ENCODE data around the gene RERE. TPM values are rescaled to one million over a fixed set of nuclear protein-coding genes. Genes with fewer than 3 reads are reported as not detected.

The RERE gene
- total RNA-seq, 1 donor: 55.0 TPM

- Histone ChIP-seq H3K36me3 (ENCODE audit: insufficient read depth, low read length) (no peaks in the 10 kb centered on the region), H3K4me1 (ENCODE audit: insufficient read depth, low read length) (no peaks in the 10 kb centered on the region), H3K4me3 (ENCODE audit: insufficient read depth, low read length) (no peak overlapping the region), H2AFZ (ENCODE audit: low read length) (no peak overlapping the region), H3K27me3 (ENCODE audit: insufficient read depth, low read length) (no peaks in the 10 kb centered on the region), H3K27ac (ENCODE audit: low read depth, low read length) (no peak overlapping the region), H3K9me3 (ENCODE audit: low read depth, low read length) (no peaks in the 10 kb centered on the region), H4K20me1 (ENCODE audit: insufficient read depth, low read length) (peaks cover 2% of the 10 kb centered on the region), H3K4me2 (ENCODE audit: insufficient read depth, low read length) (no peak overlapping the region), H3K79me2 (ENCODE audit: insufficient read depth, low read length) (peaks cover 8% of the 10 kb centered on the region)
- TF ChIP-seq CTCF (IDR thresholded peaks at IDR 0.05; ENCODE audit: extremely low read depth, low read depth, low read length): no peak
- no peak for DNase-seq (ENCODE audit: insufficient read length, low spot score, missing footprints)
These were observed 72.1 kb downstream of the RERE start for GRCh38 chr1:8745346-8745745.

GRCh38 chr1:8742022-8742924 lies 75.2 kb downstream of the RERE start:
- no peaks in the 10 kb centered on the region for H4K20me1 ChIP-seq (ENCODE audit: insufficient read depth, low read length)
- no peaks in the 10 kb centered on the region for H3K36me3 ChIP-seq (ENCODE audit: insufficient read depth, low read length)
- H3K27me3 ChIP-seq (ENCODE audit: insufficient read depth, low read length): no peaks in the 10 kb centered on the region
- no peak overlapping the region for H3K4me2 ChIP-seq (ENCODE audit: insufficient read depth, low read length)
- H3K79me2 ChIP-seq (ENCODE audit: insufficient read depth, low read length): peaks cover 11% of the 10 kb centered on the region
- H3K4me3 ChIP-seq (ENCODE audit: insufficient read depth, low read length): no peak overlapping the region
- no peak overlapping the region for H2AFZ ChIP-seq (ENCODE audit: low read length)
- no peak overlapping the region for H3K27ac ChIP-seq (ENCODE audit: low read depth, low read length)
- TF ChIP-seq CTCF (IDR thresholded peaks at IDR 0.05; ENCODE audit: extremely low read depth, low read depth, low read length): no peak
- H3K4me1 ChIP-seq (ENCODE audit: insufficient read depth, low read length): peaks cover 4% of the 10 kb centered on the region
- no peak for DNase-seq (ENCODE audit: insufficient read length, low spot score, missing footprints)
- no peaks in the 10 kb centered on the region for H3K9me3 ChIP-seq (ENCODE audit: low read depth, low read length)

GRCh38 chr1:8740034-8740449 lies 77.4 kb downstream of the RERE start:
- Histone ChIP-seq H3K4me2 (ENCODE audit: insufficient read depth, low read length) (no peak overlapping the region), H3K27me3 (ENCODE audit: insufficient read depth, low read length) (no peaks in the 10 kb centered on the region), H3K9me3 (ENCODE audit: low read depth, low read length) (no peaks in the 10 kb centered on the region), H3K79me2 (ENCODE audit: insufficient read depth, low read length) (peaks cover 11% of the 10 kb centered on the region), H3K4me3 (ENCODE audit: insufficient read depth, low read length) (no peak overlapping the region), H2AFZ (ENCODE audit: low read length) (no peak overlapping the region), H3K36me3 (ENCODE audit: insufficient read depth, low read length) (no peaks in the 10 kb centered on the region), H3K27ac (ENCODE audit: low read depth, low read length) (no peak overlapping the region), H3K4me1 (ENCODE audit: insufficient read depth, low read length) (peaks cover 4% of the 10 kb centered on the region), H4K20me1 (ENCODE audit: insufficient read depth, low read length) (no peaks in the 10 kb centered on the region)
- DNase-seq (ENCODE audit: insufficient read length, low spot score, missing footprints): peak; percentile 58
- no peak for TF ChIP-seq CTCF (IDR thresholded peaks at IDR 0.05; ENCODE audit: extremely low read depth, low read depth, low read length)

GRCh38 chr1:8739377-8739776 lies 78.1 kb downstream of the RERE start:
- H3K4me3 ChIP-seq (ENCODE audit: insufficient read depth, low read length): no peak overlapping the region
- peaks cover 11% of the 10 kb centered on the region for H3K79me2 ChIP-seq (ENCODE audit: insufficient read depth, low read length)
- H3K9me3 ChIP-seq (ENCODE audit: low read depth, low read length): no peaks in the 10 kb centered on the region
- peaks cover 4% of the 10 kb centered on the region for H3K4me1 ChIP-seq (ENCODE audit: insufficient read depth, low read length)
- no peaks in the 10 kb centered on the region for H4K20me1 ChIP-seq (ENCODE audit: insufficient read depth, low read length)
- DNase-seq (ENCODE audit: insufficient read length, low spot score, missing footprints): no peak
- H3K4me2 ChIP-seq (ENCODE audit: insufficient read depth, low read length): no peak overlapping the region
- no peak for TF ChIP-seq CTCF (IDR thresholded peaks at IDR 0.05; ENCODE audit: extremely low read depth, low read depth, low read length)
- H3K27me3 ChIP-seq (ENCODE audit: insufficient read depth, low read length): no peaks in the 10 kb centered on the region
- no peak overlapping the region for H3K27ac ChIP-seq (ENCODE audit: low read depth, low read length)
- no peak overlapping the region for H2AFZ ChIP-seq (ENCODE audit: low read length)
- no peaks in the 10 kb centered on the region for H3K36me3 ChIP-seq (ENCODE audit: insufficient read depth, low read length)

Data from osteoblast (primary cell).